Measurements from ENCODE around the gene ARHGAP25. TPM values are rescaled to one million over a fixed set of nuclear protein-coding genes. Genes with fewer than 3 reads are reported as not detected.
A peak's percentile ranks its signal among the peaks of the same experiment; 100 is the strongest.

ARHGAP25 gene
- total RNA-seq, 1 donor = 3.0 TPM

DNA sequence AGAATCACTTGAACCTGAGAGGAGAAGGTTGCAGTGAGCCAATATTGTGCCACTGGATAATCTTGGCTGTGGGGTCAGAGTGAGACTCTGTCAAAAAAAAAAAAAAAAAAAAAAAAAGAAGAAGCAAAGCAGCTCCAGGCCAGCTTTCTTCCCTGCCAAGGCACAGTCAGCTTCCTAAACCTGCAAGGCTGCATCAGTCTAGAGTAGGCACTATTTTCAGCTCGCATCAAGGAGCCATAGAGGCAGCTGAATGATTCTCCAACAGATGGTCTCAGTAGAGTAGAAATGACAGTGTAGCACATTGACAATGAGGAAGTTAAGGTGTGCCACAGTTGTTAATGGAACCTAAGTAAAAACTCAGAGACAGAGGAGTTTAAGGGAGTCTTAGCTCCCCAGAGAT is 101.0 kb downstream of the ARHGAP25 start:
- H3K4me3 ChIP-seq (ENCODE audit: low read depth, low read length) = no peak overlapping the region
- TF ChIP-seq, protein P1, sequence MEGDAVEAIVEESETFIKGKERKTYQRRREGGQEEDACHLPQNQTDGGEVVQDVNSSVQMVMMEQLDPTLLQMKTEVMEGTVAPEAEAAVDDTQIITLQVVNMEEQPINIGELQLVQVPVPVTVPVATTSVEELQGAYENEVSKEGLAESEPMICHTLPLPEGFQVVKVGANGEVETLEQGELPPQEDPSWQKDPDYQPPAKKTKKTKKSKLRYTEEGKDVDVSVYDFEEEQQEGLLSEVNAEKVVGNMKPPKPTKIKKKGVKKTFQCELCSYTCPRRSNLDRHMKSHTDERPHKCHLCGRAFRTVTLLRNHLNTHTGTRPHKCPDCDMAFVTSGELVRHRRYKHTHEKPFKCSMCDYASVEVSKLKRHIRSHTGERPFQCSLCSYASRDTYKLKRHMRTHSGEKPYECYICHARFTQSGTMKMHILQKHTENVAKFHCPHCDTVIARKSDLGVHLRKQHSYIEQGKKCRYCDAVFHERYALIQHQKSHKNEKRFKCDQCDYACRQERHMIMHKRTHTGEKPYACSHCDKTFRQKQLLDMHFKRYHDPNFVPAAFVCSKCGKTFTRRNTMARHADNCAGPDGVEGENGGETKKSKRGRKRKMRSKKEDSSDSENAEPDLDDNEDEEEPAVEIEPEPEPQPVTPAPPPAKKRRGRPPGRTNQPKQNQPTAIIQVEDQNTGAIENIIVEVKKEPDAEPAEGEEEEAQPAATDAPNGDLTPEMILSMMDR (IDR thresholded peaks at IDR 0.05; ENCODE audit: insufficient read depth, low read depth, low read length) = no peak
- DNase-seq (ENCODE audit: low read depth) = no peak

DNA sequence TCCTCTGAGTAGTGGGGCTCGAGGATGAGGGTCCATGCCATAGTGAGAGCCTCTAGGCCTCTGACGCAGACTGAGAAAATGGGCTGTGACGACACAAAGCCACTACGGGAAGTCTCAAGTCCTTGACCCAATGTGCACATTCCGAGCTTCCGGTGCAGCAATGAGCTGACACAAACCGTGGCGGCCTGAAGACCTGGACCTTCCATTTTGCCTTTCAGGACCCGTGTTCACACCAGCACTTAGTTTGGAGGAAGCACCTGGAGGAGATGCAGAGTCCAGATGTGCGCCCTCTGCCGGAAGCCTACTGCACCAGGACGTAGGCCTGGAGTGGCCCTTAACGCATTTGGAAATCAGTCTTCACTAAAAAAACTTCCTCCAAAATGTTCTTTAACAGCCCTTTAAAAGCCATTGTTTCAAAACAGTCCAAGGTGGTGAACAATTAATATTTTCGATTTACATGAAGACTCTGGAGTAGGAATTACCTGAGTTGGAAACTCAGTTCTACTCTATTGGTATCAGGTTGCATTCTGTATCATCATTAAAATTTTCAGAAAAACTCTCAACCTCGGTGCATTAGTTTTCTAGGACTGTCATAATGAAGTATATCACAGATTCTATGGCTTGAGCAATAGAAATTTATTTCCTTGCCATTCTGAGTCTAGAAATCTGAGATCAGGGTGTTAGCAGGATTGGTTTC is 102.7 kb downstream of the ARHGAP25 start:
- DNase-seq (ENCODE audit: low read depth) = peak; percentile 61
- no peak overlapping the region for H3K4me3 ChIP-seq (ENCODE audit: low read depth, low read length)
- TF ChIP-seq, protein P1 (IDR thresholded peaks at IDR 0.05; ENCODE audit: insufficient read depth, low read depth, low read length) = peak; percentile 67

DNA sequence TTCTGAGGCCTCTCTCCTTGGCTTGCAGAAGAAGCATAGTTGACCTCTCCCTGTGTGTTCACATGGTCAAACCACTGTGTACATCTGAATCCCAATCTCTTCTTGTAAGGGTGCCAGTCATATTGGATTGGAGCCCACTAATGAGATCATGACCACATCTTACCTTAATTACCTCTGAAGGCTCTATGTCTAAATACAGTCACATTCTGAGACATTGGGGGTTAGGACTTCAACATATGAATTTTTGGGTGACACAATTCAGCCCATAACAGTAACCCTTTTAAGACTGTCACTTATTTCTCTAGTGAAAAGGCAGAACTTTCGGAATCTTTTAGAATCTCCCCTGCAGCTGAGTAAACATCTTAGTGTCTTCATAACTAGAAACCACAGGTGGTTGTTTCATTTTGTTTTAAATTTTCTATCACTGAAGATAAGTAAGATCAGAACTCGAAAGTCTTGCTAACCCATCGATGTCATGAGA is 103.3 kb downstream of the ARHGAP25 start:
- TF ChIP-seq, protein P1 (IDR thresholded peaks at IDR 0.05; ENCODE audit: insufficient read depth, low read depth, low read length) = no peak
- no peak overlapping the region for H3K4me3 ChIP-seq (ENCODE audit: low read depth, low read length)
- no peak for DNase-seq (ENCODE audit: low read depth)

DNA sequence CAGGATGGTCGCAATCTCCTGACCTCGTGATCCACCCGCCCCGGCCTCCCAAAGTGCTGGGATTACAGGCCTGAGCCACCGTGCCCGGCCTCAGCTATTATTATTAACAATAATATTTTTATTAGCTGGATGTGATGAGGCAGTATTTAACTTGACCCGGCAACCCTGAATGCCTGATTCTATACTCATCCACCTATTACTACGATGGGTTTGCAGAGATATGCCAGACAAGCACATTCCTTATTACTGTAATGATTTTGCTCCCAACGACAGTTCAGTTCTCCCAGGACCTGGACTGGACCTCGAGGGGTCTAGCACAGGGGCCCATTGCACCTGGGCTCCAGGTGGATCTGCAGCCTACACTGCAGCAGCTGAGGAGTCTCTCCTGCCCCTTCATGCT is 104.0 kb downstream of the ARHGAP25 start:
- DNase-seq (ENCODE audit: low read depth) = no peak
- H3K4me3 ChIP-seq (ENCODE audit: low read depth, low read length) = no peak overlapping the region
- TF ChIP-seq, protein P1 (IDR thresholded peaks at IDR 0.05; ENCODE audit: insufficient read depth, low read depth, low read length) = no peak

DNA sequence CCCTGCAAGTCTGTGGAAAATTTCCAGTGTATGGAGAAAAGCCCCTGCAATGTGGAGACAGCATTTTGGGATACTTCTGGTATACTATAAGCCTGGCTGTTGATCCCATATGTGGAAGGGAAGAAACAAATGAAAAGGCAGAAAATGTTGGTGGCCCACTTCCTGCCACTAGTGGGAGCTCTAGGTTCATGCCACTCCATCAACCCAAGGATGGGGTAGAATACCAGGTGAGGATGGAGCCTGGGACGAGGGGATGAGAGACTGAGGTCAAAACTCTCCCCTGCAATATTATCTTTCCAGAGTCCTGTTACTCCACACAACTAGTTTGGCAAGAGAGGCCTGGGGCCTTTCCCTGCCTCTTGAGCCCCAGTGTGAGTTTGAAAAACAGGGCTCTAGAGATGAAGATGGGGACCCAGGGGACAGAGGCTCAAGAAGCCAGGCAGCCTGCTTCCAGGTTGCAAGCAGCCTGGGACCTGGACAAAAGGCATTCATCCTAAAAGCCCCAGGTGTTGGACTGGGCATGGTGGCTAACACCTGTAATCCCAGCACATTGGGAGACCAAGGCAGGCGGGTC is 104.7 kb downstream of the ARHGAP25 start:
- no peak for DNase-seq (ENCODE audit: low read depth)
- no peak overlapping the region for H3K4me3 ChIP-seq (ENCODE audit: low read depth, low read length)
- TF ChIP-seq, protein P1 (IDR thresholded peaks at IDR 0.05; ENCODE audit: insufficient read depth, low read depth, low read length) = peak; percentile 74

DNA sequence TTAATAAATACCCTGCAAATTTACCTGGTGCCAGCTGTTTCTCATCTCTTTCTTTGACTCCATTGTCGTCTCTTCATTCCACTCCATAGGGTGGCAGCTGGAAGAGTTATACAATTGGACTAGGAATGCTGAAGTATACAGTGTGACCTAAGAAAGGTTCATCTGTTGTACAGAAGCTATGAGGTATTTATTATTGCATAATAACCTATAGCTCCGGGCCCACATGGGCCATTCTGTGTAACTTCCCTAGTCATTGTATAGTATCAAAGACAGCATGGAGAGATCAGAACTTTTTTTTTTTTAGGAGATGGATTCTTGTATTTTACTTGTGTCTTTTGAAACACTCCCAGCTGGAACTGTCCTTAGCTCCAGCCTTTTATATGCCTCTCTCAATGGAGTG is 110.4 kb downstream of the ARHGAP25 start:
- no peak overlapping the region for H3K4me3 ChIP-seq (ENCODE audit: low read depth, low read length)
- DNase-seq (ENCODE audit: low read depth) = no peak
- TF ChIP-seq, protein P1 (IDR thresholded peaks at IDR 0.05; ENCODE audit: insufficient read depth, low read depth, low read length) = no peak

Measured in fibroblast of villous mesenchyme (primary cell).